Measurements from ENCODE around the gene SMAP2. TPM values are rescaled to one million over a fixed set of nuclear protein-coding genes. Genes with fewer than 3 reads are reported as not detected.

SMAP2 gene
- total and polyA plus RNA-seq, 4 donors: 24.5 to 201 (median 51.3) TPM

GRCh38 chr1:40438391-40439015 is 65.0 kb downstream of the SMAP2 start:
- WGBS, 2 donors: 63 to 70% methylated on average over 3 of the region's 3 CpGs
- Histone ChIP-seq H3K9ac (ENCODE audit: insufficient read depth in 1 of 2, low read length in 2 of 2) (no peak overlapping the region), H3K36me3 (ENCODE audit: control insufficient read depth in 4 of 4, insufficient read depth in 4 of 4, low read length in 4 of 4) (no peaks in the 10 kb centered on the region), H3K27ac (ENCODE audit: low read depth in 1 of 2, low read length in 1 of 2) (no peak overlapping the region), H3K9me3 (ENCODE audit: control insufficient read depth in 4 of 4, insufficient read depth in 3 of 4, low read length in 3 of 4) (no peaks in the 10 kb centered on the region), H3K4me1 (ENCODE audit: control insufficient read depth in 5 of 5, insufficient read depth in 5 of 5, low read length in 5 of 5) (no peaks in the 10 kb centered on the region), H3K27me3 (ENCODE audit: control insufficient read depth in 3 of 3, insufficient read depth in 3 of 3, low read length in 2 of 3) (no peaks in the 10 kb centered on the region), H3K4me3 (no peak overlapping the region)
- DNase-seq (peak in 2 of 3 donors; percentile 11 to 14), ATAC-seq (ENCODE audit: insufficient read depth, low FRiP score) (no peak)
- peak; percentile 45 for TF ChIP-seq CTCF (IDR thresholded peaks at IDR 0.05; ENCODE audit: control extremely low read depth, extremely low read depth)

GRCh38 chr1:40439247-40439646 is 65.7 kb downstream of the SMAP2 start:
- WGBS, 2 donors: 69 to 84% methylated on average over 5 of the region's 5 CpGs
- DNase-seq (peak in 2 of 3 donors; percentile 11 to 47), ATAC-seq (ENCODE audit: insufficient read depth, low FRiP score) (no peak)
- Histone ChIP-seq H3K27ac (ENCODE audit: low read depth in 1 of 2, low read length in 1 of 2) (no peak overlapping the region), H3K9ac (ENCODE audit: insufficient read depth in 1 of 2, low read length in 2 of 2) (no peak overlapping the region), H3K27me3 (ENCODE audit: control insufficient read depth in 3 of 3, insufficient read depth in 3 of 3, low read length in 2 of 3) (no peaks in the 10 kb centered on the region), H3K4me1 (ENCODE audit: control insufficient read depth in 5 of 5, insufficient read depth in 5 of 5, low read length in 5 of 5) (no peaks in the 10 kb centered on the region), H3K4me3 (no peak overlapping the region), H3K36me3 (ENCODE audit: control insufficient read depth in 4 of 4, insufficient read depth in 4 of 4, low read length in 4 of 4) (no peaks in the 10 kb centered on the region), H3K9me3 (ENCODE audit: control insufficient read depth in 4 of 4, insufficient read depth in 3 of 4, low read length in 3 of 4) (no peaks in the 10 kb centered on the region)
- TF ChIP-seq CTCF (IDR thresholded peaks at IDR 0.05; ENCODE audit: control extremely low read depth, extremely low read depth): no peak

DNA sequence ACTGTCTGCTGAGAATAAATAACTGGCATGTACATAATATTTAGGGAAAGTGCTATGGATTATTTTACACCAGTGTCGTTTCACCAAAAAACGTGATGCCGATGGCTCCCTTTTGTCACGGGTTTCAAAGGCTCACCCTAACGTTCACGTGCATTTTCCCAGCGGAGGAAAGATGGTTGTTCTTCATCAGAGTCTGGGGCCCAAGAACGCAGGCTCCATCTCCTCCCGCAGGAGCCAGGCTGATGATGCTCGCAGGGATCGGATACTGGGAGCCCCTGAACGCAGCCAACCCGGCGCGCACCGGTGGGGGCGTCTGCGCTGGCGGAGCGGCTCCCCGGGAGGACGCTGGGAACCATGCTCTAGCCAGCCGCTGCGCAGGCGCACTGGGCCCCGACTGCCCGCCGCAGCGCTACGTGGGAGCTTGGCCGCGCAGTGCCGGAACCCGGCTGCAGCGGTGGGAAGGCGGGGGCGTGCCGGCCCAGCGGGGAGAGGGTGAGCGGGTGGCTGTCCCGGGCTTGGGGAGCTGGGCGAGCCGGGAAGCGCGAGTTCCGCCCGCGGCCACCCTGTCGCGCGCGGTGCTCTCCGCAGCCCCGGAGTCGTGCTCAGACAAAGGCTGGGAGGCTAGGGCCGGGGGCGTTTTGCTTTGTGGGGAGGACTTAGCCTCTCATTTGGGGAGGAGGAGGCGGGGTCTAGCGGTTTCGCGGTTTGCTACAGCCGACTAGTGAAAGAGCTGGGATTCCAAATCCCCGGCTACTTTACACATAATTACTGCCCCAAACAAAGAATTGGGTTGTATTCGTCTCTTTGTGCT is 76.4 kb downstream of the SMAP2 start, which contains the start of gene ZFP69B:
Gene ZFP69B, plus strand, starts transcription at position 793 of the 811 bp plus-strand sequence. CDS start 486 bp downstream, outside the sequence.
- H3K27ac ChIP-seq (ENCODE audit: low read depth in 1 of 2, low read length in 1 of 2): peak within 1 kb of the TSS; percentile 55 to 87
- H3K36me3 ChIP-seq (ENCODE audit: control insufficient read depth in 4 of 4, insufficient read depth in 4 of 4, low read length in 4 of 4): peaks cover 0 to 12% (median 2%) of the 10 kb centered on the region in 4 donors
- 0% methylated on average over 42 to 64 of the region's 64 CpGs for WGBS, 2 donors
- peaks cover 0 to 9% (median 4%) of the 10 kb centered on the region in 4 donors for H3K9me3 ChIP-seq (ENCODE audit: control insufficient read depth in 4 of 4, insufficient read depth in 3 of 4, low read length in 3 of 4)
- peak within 1 kb of the TSS; percentile 81 for H3K4me3 ChIP-seq
- peak within 1 kb of the TSS; percentile 75 to 90 for H3K9ac ChIP-seq (ENCODE audit: insufficient read depth in 1 of 2, low read length in 2 of 2)
- H3K4me1 ChIP-seq (ENCODE audit: control insufficient read depth in 5 of 5, insufficient read depth in 5 of 5, low read length in 5 of 5): peaks cover 0 to 9% (median 3%) of the 10 kb centered on the region in 5 donors
- peak; percentile 96 to 97 (median 96) for DNase-seq
- no peak for TF ChIP-seq CTCF (IDR thresholded peaks at IDR 0.05; ENCODE audit: control extremely low read depth, extremely low read depth)
- no peaks in the 10 kb centered on the region for H3K27me3 ChIP-seq (ENCODE audit: control insufficient read depth in 3 of 3, insufficient read depth in 3 of 3, low read length in 2 of 3)
- ATAC-seq (ENCODE audit: insufficient read depth, low FRiP score): peak; percentile 96
